ENCODE data around the gene ARHGAP9. TPM values are rescaled to one million over a fixed set of nuclear protein-coding genes. Genes with fewer than 3 reads are reported as not detected.
"Not testable (repeated sequence)": the region's sequence is repeated elsewhere in the genome, so short reads cannot be mapped to it uniquely, and the experiment has no call there.

The ARHGAP9 gene
- total RNA-seq, 1 donor from 2014 or later, result 6.4 TPM

DNA sequence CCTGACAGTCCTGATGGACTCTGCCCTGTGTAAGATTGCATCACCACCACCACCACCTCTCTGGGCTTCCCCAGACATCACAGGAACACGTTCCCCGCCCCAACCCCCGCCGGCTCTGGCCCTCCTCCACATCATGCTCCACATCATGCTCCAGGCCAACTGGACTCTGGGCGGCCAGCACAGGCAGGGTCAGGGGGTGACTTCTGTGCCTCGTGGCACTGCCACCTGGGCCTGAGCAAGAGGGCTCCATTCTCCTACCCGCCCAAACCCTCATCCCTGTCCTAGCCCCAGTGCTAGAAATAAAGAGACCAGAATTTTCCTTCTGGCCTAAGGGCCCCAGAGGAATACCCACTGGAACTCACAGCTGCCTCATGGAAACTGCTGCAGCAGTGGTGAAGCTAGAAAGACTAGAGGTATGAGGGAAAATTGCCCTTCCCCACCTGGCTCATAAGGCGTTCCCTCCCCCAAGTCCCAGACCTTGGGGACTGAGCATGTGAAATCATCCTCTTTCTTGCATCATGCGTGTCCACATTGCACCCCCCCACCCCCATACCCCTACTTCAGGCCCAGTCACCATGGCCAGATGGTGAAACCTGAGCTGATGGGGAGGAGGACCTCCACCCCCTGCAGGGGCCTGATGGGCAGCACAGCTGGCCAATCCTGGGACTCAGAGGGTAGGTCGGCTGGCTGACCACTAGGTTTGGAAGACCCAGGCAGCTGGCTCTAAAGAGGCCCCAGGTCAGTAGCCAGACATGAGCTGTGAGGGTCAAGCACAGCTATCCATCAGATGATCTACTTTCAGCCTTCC lies 24.9 kb downstream of the ARHGAP9 start, which contains the start of gene INHBE:
TSS of gene INHBE (plus strand) at position 742 of the 808 bp plus-strand sequence. CDS start 230 bp downstream, outside the sequence.
- intact Hi-C loops (cut with DNase I), result loop anchor here (5.0 to 10.0 kb wide), 2 partner anchors 170 to 242 kb away; no protein-coding TSS in a partner anchor
- DNase-seq (ENCODE audit: missing footprints) (no peak), ATAC-seq (no peak)

DNA sequence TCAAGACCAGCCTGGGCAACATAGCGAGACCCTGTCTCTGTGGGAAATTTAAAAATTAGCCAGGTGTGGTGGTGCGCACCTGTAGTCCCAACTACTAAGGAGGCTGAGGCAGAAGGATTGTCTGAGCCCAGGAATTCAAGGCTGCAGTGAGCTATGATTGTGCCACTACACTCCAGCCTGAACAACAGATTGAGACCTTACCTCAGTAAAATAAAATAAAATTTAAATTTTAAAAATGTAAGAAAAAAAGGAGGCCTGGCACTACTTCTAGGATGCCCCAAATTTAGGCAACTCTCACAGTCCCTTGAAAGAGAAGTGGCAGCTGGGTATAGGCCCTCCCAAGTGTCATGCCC lies 25.5 kb downstream of the ARHGAP9 start:
- no peak for ATAC-seq
- DNase-seq (ENCODE audit: missing footprints), result no peak
- intact Hi-C loops (cut with DNase I), result loop anchor here (5.0 to 10.0 kb wide), 2 partner anchors 171 to 242 kb away; no protein-coding TSS in a partner anchor

DNA sequence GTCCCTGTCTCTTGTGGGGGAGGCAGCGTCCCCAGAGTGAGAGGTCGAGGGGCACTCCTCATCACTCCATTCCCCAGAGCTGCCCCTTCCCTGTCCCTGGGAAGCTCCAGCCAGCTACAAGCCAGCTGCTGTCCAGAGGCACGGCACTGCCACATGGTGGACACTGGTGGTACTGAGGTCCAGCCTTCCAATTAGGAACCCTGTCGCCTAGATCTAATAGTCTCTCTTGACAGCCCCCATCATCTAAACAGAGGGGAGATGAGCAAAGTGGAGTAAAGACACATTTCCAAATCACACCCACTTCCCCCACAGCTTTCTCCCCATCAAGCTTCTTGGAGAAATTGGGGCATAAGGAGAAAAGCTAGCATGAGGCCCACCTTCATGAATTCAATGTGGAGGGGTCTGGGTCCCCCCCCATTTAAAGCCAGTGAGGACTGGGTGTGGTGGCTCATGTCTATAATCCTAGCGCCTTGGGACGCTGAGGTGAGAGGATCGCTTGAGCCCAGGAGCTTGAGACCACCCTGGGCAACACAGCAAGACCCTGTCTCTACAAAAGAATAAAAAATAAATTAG lies 26.6 kb downstream of the ARHGAP9 start:
- ATAC-seq (peak; percentile 83), DNase-seq (ENCODE audit: missing footprints) (peak; percentile 88)
- intact Hi-C loops (cut with DNase I), result loop anchor here (1.0 to 10.0 kb wide), 4 partner anchors 146 to 241 kb away; no protein-coding TSS in a partner anchor

DNA sequence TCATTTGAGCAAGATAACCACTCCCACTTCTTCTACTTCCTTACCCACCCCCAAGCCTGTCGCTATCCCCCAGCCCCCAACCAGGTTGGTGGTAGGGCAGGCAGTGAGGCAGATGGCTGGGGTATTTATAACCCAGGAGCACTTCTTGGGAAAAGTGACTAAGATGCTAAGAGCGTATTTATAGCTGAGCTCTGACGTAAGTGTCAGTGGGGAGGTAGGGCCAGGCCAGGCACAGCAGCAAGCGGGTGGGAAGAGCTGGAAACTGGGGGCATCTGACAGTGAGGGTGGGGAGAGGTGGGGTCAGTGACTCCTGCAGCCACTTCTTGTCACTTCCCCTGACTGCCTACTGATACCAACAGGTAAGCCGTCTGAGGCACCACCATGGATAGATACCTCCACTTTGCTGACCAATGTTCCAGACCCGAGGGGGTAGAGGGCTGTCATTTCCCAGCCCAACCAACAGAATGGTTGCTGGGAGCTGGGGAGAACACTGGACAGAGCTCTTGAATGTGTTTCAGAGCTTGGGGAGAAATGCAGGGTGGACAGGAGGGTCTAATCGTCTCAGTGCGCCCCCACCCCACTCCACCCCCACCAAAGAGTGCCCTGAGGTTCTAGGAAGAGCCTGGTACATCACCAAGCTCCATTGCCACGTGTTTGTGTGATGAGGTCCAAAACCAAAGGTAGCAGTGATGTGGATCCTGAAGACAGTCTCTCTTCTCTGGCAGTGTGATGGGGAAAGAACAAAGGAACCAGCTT lies 27.3 kb downstream of the ARHGAP9 start:
- intact Hi-C loops (cut with DNase I), result loop anchor here (2.0 to 10.0 kb wide), 3 partner anchors 172 to 240 kb away; no protein-coding TSS in a partner anchor
- DNase-seq (ENCODE audit: missing footprints) (no peak), ATAC-seq (peak; percentile 90)

DNA sequence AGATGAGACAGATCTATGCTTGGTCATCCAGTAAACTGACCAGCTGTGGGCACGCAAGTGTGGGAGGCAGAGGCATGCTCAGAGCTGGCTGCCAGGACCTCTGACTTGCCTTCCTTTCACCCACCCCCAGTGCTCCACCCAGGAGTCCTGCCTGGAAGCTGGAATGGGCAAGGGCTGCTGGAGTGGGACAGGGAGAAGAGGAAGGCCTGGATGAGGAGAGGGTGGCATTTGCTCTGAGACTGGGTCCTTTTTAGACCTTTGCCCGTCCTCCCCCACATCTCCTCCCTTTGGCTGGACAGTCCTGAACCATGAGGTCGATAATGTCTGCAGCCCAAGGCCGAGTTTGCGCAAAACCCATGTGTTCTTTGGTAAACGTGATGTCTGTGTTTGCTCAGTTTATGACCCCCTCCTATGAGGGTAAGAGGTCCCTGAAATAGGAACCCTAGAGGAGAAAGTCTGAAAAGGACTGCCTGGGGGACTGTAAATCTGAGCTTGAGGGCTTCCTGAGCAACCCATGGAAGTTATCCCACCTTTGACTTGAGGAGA lies 28.4 kb downstream of the ARHGAP9 start:
- intact Hi-C loops (cut with DNase I), result loop anchor here (5.0 to 10.0 kb wide), 2 partner anchors 173 to 239 kb away; no protein-coding TSS in a partner anchor
- no peak for DNase-seq (ENCODE audit: missing footprints)
- no peak for ATAC-seq

DNA sequence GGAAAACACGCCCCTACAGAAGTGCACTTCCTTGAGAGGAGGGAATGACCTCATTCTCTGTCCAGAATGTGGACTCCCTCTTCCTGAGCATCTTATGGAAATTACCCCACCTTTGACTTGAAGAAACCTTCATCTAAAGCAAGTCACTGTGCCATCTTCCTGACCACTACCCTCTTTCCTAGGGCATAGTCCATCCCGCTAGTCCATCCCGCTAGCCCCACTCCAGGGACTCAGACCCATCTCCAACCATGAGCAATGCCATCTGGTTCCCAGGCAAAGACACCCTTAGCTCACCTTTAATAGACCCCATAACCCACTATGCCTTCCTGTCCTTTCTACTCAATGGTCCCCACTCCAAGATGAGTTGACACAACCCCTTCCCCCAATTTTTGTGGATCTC lies 29.6 kb downstream of the ARHGAP9 start:
- DNase-seq (ENCODE audit: missing footprints), result no peak
- intact Hi-C loops (cut with DNase I), result loop anchor here (5.0 to 10.0 kb wide), 2 partner anchors 175 to 238 kb away; no protein-coding TSS in a partner anchor
- ATAC-seq, result no peak

DNA sequence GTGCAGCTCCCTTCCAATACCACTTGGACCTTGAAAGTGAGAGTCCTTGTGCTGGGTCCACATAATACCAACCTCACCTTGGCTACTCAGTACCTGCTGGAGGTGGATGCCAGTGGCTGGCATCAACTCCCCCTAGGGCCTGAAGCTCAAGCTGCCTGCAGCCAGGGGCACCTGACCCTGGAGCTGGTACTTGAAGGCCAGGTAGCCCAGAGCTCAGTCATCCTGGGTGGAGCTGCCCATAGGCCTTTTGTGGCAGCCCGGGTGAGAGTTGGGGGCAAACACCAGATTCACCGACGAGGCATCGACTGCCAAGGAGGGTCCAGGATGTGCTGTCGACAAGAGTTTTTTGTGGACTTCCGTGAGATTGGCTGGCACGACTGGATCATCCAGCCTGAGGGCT lies 30.3 kb downstream of the ARHGAP9 start:
- intact Hi-C loops (cut with DNase I), result no loop called here
- ATAC-seq (no peak), DNase-seq (ENCODE audit: missing footprints) (no peak)

DNA sequence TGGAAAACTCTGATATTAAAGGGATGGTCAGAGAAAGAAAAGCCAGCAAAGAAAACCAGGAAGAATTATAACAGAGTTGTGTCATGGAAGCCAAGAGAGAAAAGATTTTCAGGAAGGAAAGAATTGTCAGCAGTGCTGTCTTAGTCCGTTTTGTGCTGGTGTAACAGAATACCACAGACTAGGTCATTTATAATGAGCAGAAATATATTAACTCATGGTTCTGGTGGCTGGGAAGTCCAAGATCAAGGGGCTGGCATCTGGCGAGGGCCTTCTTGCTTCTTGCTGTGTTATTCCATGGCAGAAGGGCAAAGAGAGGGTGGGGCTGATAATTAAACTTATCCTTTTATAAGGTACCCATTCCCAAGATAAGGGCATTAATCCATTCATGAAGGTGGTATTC lies 31.0 kb downstream of the ARHGAP9 start:
- DNase-seq (ENCODE audit: missing footprints), result no peak
- intact Hi-C loops (cut with DNase I), result no loop called here
- ATAC-seq, result no peak

DNA sequence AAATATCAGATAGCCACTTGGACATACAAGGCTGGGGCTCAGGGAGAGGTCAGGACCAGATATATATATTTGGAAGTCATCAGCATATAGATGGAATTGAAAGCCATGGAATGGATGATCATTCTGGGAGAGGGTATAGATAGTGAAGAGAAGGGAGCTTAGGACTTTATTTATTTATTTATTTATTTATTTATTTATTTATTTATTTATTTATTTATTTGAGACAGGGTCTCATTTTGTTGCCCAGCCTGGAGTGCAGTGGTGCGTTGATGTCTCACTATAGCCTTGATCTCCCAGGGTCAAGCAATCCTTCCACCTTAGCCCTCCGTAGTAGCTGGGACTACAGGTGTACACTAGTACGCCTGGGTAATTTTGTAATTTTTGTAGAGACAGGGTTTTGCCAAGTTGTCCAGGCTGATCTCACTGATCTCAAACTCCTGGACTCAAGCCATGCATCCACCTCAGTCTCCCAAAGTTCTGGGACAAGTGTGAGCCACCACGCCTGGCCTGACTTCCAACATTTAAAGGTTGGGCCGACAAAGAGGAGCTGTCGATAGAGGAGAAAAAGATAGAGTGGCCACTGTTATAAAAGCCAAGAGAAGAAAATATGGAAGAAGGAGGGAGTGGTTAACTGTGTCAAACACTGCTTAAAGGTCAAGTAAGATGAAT lies 33.2 kb downstream of the ARHGAP9 start:
- ATAC-seq (no peak), DNase-seq (ENCODE audit: missing footprints) (no peak)
- intact Hi-C loops (cut with DNase I), result no loop called here

DNA sequence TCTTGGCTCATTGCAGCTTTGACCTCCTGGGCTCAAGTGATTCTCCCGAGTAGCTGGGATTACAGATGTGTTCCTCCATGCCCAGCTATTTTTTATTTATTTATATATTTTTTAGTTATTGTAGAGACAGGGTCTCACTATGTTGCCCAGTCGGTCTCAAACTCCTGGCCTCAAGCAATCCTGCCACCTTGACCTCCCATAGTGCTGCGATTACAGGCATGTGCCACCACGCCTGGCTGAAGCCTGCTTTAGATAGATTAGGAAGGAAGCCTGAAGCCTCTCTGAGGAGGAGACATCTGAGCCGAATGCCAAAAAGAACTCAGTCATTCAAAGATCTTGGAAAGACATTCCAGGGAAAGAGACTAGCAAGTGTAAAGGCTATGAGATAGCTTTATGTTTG lies 34.9 kb downstream of the ARHGAP9 start:
- ATAC-seq, result no peak
- DNase-seq (ENCODE audit: missing footprints), result no peak

DNA sequence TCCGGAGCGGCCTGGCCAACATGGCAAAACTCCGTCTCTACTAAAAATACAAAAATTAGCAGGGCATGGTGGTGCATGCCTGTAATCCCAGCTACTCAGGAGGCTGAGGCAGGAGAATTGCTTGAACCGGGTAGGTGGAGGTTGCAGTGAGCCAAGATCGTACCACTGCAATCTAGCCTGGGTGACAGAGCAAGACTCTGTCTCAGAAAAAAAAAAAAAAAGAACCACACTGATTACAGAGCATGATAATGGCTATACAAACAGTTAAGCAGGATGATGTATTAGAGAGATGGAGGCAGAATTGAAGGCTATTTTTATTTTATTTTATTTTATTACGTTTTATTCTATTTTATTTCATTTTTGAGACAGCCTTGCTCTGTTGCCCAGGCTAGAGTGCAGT lies 35.3 kb downstream of the ARHGAP9 start:
- DNase-seq (ENCODE audit: missing footprints); intact Hi-C loops (cut with DNase I); ATAC-seq: not testable (repeated sequence)

More for the DNA sequence above, 34.9 kb downstream of the ARHGAP9 start:
- intact Hi-C loops (cut with DNase I), result no loop called here

DNA sequence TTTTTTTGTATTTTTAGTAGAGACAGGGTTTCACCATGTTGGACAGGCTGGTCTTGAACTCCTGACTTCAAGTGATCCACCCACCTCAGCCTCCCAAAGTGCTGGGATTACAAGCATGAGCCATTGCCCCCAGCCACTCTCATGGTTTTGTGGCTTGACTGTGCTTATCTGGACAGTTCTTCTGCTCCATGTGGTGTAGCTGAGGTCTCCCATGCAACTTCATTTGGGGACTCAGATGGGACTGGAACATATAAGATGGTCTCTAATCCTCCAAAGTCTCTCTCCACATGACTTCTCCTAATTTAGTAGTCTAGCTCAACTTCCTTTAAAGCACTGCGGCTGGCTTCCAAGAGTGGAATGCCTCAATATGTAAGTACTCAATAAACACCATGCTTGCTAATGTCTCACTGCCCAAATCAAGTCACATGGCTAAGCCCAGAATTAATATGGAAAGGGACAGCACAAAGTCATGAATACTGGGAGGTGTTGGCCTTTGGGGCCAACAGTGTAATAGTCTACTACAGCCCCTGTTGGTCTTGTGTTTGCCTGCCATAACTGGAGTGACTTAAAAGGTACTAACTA lies 37.7 kb downstream of the ARHGAP9 start:
- ATAC-seq (no peak), DNase-seq (ENCODE audit: missing footprints) (no peak)
- intact Hi-C loops (cut with DNase I), result no loop called here

DNA sequence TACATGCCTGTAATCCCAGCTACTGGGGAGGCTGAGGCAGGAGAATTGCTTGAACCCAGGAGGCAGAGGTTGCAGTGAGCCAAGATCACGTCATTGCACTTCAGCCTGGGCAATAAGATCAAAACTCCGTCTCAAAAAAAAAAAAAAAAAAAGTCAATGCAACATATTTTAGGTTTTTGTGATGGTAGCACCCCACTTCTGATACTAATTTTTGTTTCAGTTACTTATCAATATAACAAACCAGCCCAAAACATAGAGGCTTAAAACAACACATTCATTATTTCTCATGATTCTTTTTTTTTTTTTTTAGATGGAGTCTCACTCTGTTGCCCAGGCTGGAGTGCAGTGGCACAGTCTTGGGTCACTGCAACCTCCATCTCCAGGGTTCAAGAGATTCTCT lies 38.3 kb downstream of the ARHGAP9 start:
- DNase-seq (ENCODE audit: missing footprints); intact Hi-C loops (cut with DNase I); ATAC-seq: not testable (repeated sequence)

DNA sequence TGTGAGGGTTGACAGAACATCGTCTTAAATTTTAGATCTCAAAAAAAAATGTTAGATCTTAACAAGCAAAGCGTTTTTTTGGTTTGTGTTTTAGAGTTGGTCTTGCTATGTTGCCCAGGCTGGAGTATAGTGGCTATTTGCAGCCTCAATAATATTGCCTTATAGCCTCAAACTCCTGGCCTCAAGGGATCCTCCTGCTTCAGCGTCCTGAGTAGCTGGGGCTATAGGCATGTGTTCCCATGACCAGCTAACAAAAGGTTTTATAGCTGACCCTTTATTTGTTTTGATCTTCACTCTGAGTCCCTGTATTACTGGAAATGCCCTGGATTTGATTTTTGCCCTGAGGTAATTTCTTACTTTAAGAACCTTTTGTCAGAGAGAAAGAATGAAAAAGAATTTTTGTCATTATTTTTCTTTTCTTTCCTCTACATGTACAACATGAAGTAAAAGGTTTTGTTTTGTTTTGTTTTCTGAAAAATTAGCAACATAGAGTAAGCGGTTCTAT lies 39.9 kb downstream of the ARHGAP9 start:
- ATAC-seq (no peak), DNase-seq (ENCODE audit: missing footprints) (no peak)
- intact Hi-C loops (cut with DNase I), result no loop called here

DNA sequence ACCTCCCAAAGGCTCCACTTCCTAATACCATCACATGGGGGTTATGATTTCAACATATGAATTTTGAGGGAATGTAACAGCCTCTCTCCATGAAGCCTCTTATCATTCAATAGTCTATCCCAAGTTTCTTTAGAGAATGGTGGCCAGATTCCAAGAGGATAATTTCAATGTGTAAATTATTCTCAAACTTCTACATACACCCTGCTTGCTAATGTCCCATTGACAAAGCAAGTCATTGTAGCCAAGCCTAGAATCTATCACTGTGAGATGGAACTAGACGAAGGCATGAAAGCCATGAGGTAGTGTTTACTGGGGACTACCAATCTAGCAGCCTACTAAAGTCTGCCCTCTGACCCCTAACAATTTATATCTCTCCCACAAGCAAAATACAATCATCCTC lies 41.3 kb downstream of the ARHGAP9 start:
- no peak for ATAC-seq
- intact Hi-C loops (cut with DNase I), result no loop called here

DNA sequence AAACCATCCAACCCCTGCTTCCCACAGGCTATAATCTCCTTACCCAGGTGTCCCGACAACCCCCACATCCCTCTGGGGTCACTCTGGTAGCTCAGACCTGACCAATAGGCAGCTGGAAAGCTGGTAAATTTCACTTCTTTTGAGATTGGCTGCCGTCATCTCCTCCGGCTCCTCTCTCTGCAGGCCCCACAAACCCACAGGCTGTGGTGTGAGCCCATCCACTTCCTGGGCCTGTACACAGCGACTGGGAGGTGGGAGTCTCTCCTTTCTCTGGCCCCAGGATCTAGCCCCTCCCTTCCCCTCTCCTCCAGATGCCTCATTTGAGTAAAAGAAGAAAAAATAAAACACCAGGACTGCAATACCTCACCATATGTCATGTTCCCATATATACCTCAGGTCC lies 44.4 kb downstream of the ARHGAP9 start:
- ATAC-seq (no peak), DNase-seq (ENCODE audit: missing footprints) (no peak)
- intact Hi-C loops (cut with DNase I), result no loop called here

More for the DNA sequence above, 41.3 kb downstream of the ARHGAP9 start:
- DNase-seq (ENCODE audit: missing footprints), result no peak

DNA sequence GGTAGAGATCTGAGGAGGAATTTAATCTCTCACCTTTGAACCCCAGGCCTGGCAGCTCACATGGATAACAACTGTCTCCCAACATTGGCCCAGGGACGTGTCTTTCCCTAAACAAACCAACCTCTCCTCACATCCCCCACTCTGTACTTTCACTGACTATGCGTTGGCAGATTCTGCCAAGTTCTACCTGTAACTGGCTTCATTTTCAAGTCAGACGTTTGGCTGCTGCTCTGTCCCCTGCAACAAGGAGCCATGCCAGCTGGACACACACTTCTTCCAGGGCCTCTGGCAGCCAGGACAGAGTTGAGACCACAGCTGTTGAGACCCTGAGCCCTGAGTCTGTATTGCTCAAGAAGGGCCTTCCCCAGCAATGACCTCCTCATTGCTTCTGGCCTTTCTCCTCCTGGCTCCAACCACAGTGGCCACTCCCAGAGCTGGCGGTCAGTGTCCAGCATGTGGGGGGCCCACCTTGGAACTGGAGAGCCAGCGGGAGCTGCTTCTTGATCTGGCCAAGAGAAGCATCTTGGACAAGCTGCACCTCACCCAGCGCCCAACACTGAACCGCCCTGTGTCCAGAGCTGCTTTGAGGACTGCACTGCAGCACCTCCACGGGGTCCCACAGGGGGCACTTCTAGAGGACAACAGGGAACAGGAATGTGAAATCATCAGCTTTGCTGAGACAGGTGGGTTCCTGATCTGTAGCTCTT lies 45.0 kb downstream of the ARHGAP9 start, which contains the start of gene INHBC:
TSS of gene INHBC (plus strand) at position 268 of the 707 bp plus-strand sequence. CDS start at position 371, 103 bp downstream.
- DNase-seq (ENCODE audit: missing footprints) (no peak), ATAC-seq (no peak)
- intact Hi-C loops (cut with DNase I), result no loop called here
